Heart left ventricle (tissue), 16 donors: Measurements from ENCODE around the gene MLLT3. TPM values are rescaled to one million over a fixed set of nuclear protein-coding genes. Genes with fewer than 3 reads are reported as not detected.

Experiments used
- ATAC-seq, 4 donors: fragments of 200-7000 bp; cut with Tn5 transposase; one replicate each; pipeline ENCODE4 v1.9.1; 2020 to 2022; ENCODE audit warnings: moderate library complexity in 4 of 4, mild to moderate bottlenecking in 3 of 4, moderate number of reproducible peaks in 1 of 4
- DNase-seq, 5 donors: peaks; one replicate each; pipeline ENCODE4 v3.0.0-alpha.2; 2020
- H3K27ac ChIP-seq, 12 donors: fragments of 200-600 bp; sonication (generic) in 4 of 12; one replicate each; pipeline versions ENCODE4 v1.5.0 to v1.8.0; 2016 to 2022; ENCODE audit warnings: mild to moderate bottlenecking in 2 of 12
- H3K27me3 ChIP-seq, 9 donors: fragments of 200-600 bp; sonication (generic) in 2 of 9; one replicate each; pipeline versions ENCODE4 v1.5.1 to v1.8.0; 2016 to 2022; ENCODE audit warnings: mild to moderate bottlenecking in 3 of 9
- H3K36me3 ChIP-seq, 9 donors: fragments of 200-600 bp; sonication (generic) in 2 of 9; one replicate each; pipeline versions ENCODE4 v1.5.0 to v1.8.0; 2018 to 2022; ENCODE audit warnings: mild to moderate bottlenecking in 2 of 9
- H3K4me1 ChIP-seq, 12 donors: fragments of 200-600 bp; sonication (generic) in 4 of 12; one replicate each; pipeline versions ENCODE4 v1.5.0 to v1.8.0; 2016 to 2022; ENCODE audit warnings: mild to moderate bottlenecking in 3 of 12
- H3K4me3 ChIP-seq, 12 donors: fragments of 200-600 bp; sonication (generic) in 4 of 12; one replicate each; pipeline versions ENCODE4 v1.5.0 to v1.8.0; 2017 to 2022; ENCODE audit warnings: mild to moderate bottlenecking in 9 of 12, moderate library complexity in 4 of 12
- H3K9me3 ChIP-seq, 12 donors: fragments of 200-600 bp; sonication (generic) in 4 of 12; one replicate each; pipeline versions ENCODE4 v1.5.0 to v1.8.0; 2016 to 2022; ENCODE audit warnings: mild to moderate bottlenecking in 1 of 12
- POLR2A ChIP-seq, 2 donors: fragments of 450-650 bp; IDR thresholded peaks; one replicate each; pipeline ENCODE4 v1.6.1; 2017; ENCODE audit warnings: antibody characterized with exemption in 2 of 2, mild to moderate bottlenecking in 2 of 2, moderate library complexity in 2 of 2
- WGBS, 4 donors: extraction: QIAGEN DNeasy Blood & Tissue Kit in 2 of 4; methylation state at CpG; one replicate each; pipeline versions ENCODE4 v1.1.5 to v1.1.7; 2013 to 2018; 5-methylcytosine and 5-hydroxymethylcytosine counted together
- intact Hi-C, 10 donors: fragments of 100-400 bp; cut with DNase I; formaldehyde crosslinking; loops; one replicate each; pipeline versions ENCODE4 v1.11.1 to v1.14.2; 2022
- polyA plus RNA-seq, 2 donors: library from polyadenylated mRNA; stranded (reverse); fragments of 200-250 nt; gene quantifications; one replicate each; pipeline ENCODE4 v1.2.3, GENCODE V29; 2013
- total RNA-seq, 9 donors: library from RNA; depleted of rRNA in 2 of 9; stranded (reverse); fragments of >200 nt in 2 of 9; fragmentation: NEBNext Ultra II Directional in 3 of 9; extraction: Animal tissue kit (Norgen Biotek cat#: 25700) in 3 of 9; gene quantifications; one replicate each; pipeline versions ENCODE4 v1.1.0 to v1.2.4, GENCODE V29; 2016 to 2023
- TF ChIP-seq, protein P1 (sequence below), 12 donors: fragments of 200-600 bp; sonication (generic) in 4 of 12; IDR thresholded peaks; one replicate each; pipeline versions ENCODE4 v1.5.0 to v1.8.0; 2018 to 2022; ENCODE audit warnings: antibody characterized with exemption in 12 of 12, mild to moderate bottlenecking in 5 of 12
- donor health status: ischemic (EF 13 %, LVEDD 7.1; RV severe dilation, severe dysfunction).
- donor health status: healthy with polysubstance abuse.
- donor health status: DM: no; HTN: yes; CAD: no.
- donor health status: DM: no; HTN: no; CAD: no.
- donor health status: ischemic (EF 25% LVEDD 6.9; RV normal size, moderate dysfunction).
- donor health status: ischemic (EF 25% LVEDD 5.7; RV mildly dilated, moderate dysfunction).
- donor health status: healthy.
- donor health status: DM: yes; HTN: yes; CAD: no.
- donor health status: ischemic (EF 35%, LVEDD 5.7; RV mildly dilated, moderate dysfunction).
- donor health status: nonischemic (EF 11% LVEDD 7.7; RV severe dilation, severe dysfunction).
- donor health status: DM: yes; HTN: yes; CAD: no.
- donor health status: PGD.
- donor health status: ischemic (EF 29% LVEDD 5.4; RV normal size, mild dysfunction).
- donor health status: nonischemic (EF 23%, LVEDD 6.1; RV moderate dilation, normal function).

Gene MLLT3
- total and polyA plus RNA-seq, 11 donors: 7.5 to 21.0 (median 15.3) TPM

DNA sequence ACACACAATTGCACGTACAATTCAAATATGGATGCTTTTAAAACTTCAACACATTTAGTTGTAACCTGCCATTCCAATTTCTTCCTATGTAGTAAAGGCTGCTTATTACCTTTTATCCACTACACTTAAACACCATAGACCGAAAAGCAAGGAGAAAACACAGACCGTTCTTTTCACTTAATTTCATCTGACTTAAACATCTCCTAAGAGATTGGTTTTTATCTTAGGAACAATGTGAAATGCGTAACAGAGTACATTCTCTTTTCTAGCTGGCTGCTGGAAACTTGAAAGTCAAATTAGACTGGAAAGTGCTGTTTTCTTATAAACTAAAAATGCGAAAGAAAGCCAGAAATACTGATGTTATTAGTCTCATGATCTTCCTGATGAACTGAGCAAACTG, 241.8 kb downstream of the MLLT3 start:
- intact Hi-C loops: no loop called here
- peaks cover 0 to 10% (median 0%) of the 10 kb centered on the region in 12 donors for H3K4me1 ChIP-seq
- no peaks in the 10 kb centered on the region for H3K9me3 ChIP-seq
- H3K36me3 ChIP-seq: no peaks in the 10 kb centered on the region
- no peak for DNase-seq
- ATAC-seq: peak in 1 of 4 donors; percentile 41
- 79 to 83% (median 81%) methylated on average over 5 of the region's 5 CpGs for WGBS, 4 donors
- no peaks in the 10 kb centered on the region for H3K27me3 ChIP-seq
- H3K4me3 ChIP-seq: peak overlapping the region in 1 of 12 donors; percentile 8
- TF ChIP-seq, protein P1, sequence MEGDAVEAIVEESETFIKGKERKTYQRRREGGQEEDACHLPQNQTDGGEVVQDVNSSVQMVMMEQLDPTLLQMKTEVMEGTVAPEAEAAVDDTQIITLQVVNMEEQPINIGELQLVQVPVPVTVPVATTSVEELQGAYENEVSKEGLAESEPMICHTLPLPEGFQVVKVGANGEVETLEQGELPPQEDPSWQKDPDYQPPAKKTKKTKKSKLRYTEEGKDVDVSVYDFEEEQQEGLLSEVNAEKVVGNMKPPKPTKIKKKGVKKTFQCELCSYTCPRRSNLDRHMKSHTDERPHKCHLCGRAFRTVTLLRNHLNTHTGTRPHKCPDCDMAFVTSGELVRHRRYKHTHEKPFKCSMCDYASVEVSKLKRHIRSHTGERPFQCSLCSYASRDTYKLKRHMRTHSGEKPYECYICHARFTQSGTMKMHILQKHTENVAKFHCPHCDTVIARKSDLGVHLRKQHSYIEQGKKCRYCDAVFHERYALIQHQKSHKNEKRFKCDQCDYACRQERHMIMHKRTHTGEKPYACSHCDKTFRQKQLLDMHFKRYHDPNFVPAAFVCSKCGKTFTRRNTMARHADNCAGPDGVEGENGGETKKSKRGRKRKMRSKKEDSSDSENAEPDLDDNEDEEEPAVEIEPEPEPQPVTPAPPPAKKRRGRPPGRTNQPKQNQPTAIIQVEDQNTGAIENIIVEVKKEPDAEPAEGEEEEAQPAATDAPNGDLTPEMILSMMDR (IDR thresholded peaks at IDR 0.05): no peak
- no peak for TF ChIP-seq POLR2A (IDR thresholded peaks at IDR 0.05)
- peak overlapping the region in 4 of 12 donors; percentile 4 to 21 (median 8) for H3K27ac ChIP-seq

DNA sequence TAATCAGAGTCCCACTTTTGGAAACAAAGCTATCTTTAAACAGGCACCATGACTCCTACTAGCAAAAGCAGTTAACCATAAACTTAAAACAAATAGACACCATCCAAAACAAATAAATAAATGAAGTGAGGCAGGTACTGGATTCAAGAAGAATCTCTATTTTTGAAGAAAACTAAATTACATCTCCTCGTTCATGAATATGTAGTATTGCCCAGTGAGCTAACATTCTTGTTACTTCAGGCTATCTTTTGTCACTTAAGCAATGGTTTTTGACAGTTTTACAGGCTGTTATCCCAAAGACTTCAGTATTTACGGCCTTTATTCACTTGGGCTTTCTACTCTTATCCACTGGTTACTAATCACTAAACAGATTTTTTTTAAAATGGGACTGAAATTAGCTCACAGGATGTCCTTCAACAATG, 242.5 kb downstream of the MLLT3 start:
- H3K36me3 ChIP-seq: no peaks in the 10 kb centered on the region
- DNase-seq (no peak), ATAC-seq (no peak)
- no peak for TF ChIP-seq POLR2A (IDR thresholded peaks at IDR 0.05)
- TF ChIP-seq, protein P1 (IDR thresholded peaks at IDR 0.05): no peak
- H3K9me3 ChIP-seq: no peaks in the 10 kb centered on the region
- peak overlapping the region in 3 of 12 donors; percentile 4 to 21 (median 11) for H3K27ac ChIP-seq
- H3K27me3 ChIP-seq: no peaks in the 10 kb centered on the region
- intact Hi-C loops: no loop called here
- WGBS, 4 donors: 71 to 78% (median 74%) methylated on average over 2 of the region's 2 CpGs
- H3K4me3 ChIP-seq: no peak overlapping the region
- peaks cover 0 to 10% (median 0%) of the 10 kb centered on the region in 12 donors for H3K4me1 ChIP-seq

DNA sequence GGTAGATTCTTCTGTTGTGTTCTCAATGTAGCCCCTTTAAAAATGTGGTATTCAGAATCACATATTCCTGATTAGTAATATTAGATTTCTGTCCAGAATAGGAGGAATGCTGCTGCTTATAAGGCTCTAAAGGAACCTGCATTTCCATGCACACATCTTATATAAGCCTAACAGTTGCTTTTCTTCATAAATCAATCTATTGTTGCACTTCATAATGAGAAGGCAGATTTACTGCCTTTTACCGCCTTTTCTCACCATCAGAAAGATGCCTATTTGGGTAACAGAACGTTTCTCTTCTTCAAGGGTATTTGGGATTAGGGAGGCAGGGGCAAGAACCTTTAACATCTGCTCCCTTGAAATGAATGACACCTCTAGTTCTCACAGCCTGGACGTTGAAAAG, 243.4 kb downstream of the MLLT3 start:
- intact Hi-C loops: no loop called here
- DNase-seq: no peak
- H3K36me3 ChIP-seq: no peaks in the 10 kb centered on the region
- H3K9me3 ChIP-seq: no peaks in the 10 kb centered on the region
- H3K27ac ChIP-seq: no peak overlapping the region
- WGBS, 4 donors: 76 to 90% (median 82%) methylated on average over 3 of the region's 3 CpGs
- H3K27me3 ChIP-seq: no peaks in the 10 kb centered on the region
- TF ChIP-seq, protein P1 (IDR thresholded peaks at IDR 0.05): no peak
- TF ChIP-seq POLR2A (IDR thresholded peaks at IDR 0.05): no peak
- no peak overlapping the region for H3K4me3 ChIP-seq
- peaks cover 0 to 10% (median 0%) of the 10 kb centered on the region in 12 donors for H3K4me1 ChIP-seq
- no peak for ATAC-seq

DNA sequence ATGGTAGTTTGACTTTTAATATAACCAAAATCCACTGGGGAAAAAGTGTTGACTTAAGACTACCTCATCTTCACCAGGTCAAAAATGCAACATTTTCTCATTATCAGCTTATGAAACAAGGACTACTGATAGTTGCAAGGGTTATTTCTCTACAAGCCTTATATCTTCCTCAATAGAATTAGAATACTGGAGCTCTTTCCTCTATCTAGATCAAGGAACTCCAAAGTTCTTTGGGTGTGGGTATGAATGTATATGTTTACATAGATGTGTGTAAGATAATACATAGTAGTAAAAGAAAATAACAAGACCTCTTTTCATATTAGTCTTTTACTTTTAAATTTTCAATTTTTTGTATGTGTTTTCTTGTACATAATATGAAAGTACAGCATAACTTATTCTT, 244.5 kb downstream of the MLLT3 start:
- ATAC-seq (no peak), DNase-seq (no peak)
- Histone ChIP-seq H3K27ac (no peak overlapping the region), H3K4me1 (peaks cover 0 to 10% (median 0%) of the 10 kb centered on the region in 12 donors), H3K9me3 (no peaks in the 10 kb centered on the region), H3K4me3 (no peak overlapping the region), H3K36me3 (no peaks in the 10 kb centered on the region), H3K27me3 (no peaks in the 10 kb centered on the region)
- intact Hi-C loops: no loop called here
- TF ChIP-seq, protein P1 (IDR thresholded peaks at IDR 0.05): no peak
- no peak for TF ChIP-seq POLR2A (IDR thresholded peaks at IDR 0.05)
